ENCODE results near the gene TBX18. TPM values are rescaled to one million over a fixed set of nuclear protein-coding genes. Genes with fewer than 3 reads are reported as not detected.

Gene TBX18
- total RNA-seq, 1 experiment from 2014 or later: 0.15 TPM

- Mint-ChIP-seq H3K4me1 (no peaks in the 10 kb centered on the region), H3K9me3 (no peaks in the 10 kb centered on the region), H3K36me3 (no peaks in the 10 kb centered on the region), H3K27ac (no peak overlapping the region), H3K4me3 (no peak overlapping the region), H3K27me3 (ENCODE audit: low read depth) (no peaks in the 10 kb centered on the region)
- TF ChIP-seq ATF6 (CRISPR knock-in tag; IDR thresholded peaks at IDR 0.05) (no peak), SP1 (CRISPR knock-in tag; conservative IDR thresholded peaks at IDR 0.05) (no peak), ZNF281 (CRISPR knock-in tag; IDR thresholded peaks at IDR 0.05) (no peak), SMAD4 (CRISPR knock-in tag; IDR thresholded peaks at IDR 0.05) (no peak), E2F4 (CRISPR knock-in tag; IDR thresholded peaks at IDR 0.05; ENCODE audit: borderline replicate concordance, low read depth) (no peak), RORB (CRISPR knock-in tag; IDR thresholded peaks at IDR 0.05) (no peak), TP53 (CRISPR knock-in tag; IDR thresholded peaks at IDR 0.05) (no peak), MYBL2 (CRISPR knock-in tag; IDR thresholded peaks at IDR 0.05) (no peak), HMGXB4 (CRISPR knock-in tag; IDR thresholded peaks at IDR 0.05) (no peak), CTCF (IDR thresholded peaks at IDR 0.05) (no peak), ELF4 (CRISPR knock-in tag; IDR thresholded peaks at IDR 0.05; ENCODE audit: low read depth) (no peak), ARID4B (CRISPR knock-in tag; IDR thresholded peaks at IDR 0.05; ENCODE audit: borderline replicate concordance) (no peak), ZSCAN18 (CRISPR knock-in tag; IDR thresholded peaks at IDR 0.05) (no peak), PREB (CRISPR knock-in tag; IDR thresholded peaks at IDR 0.05; ENCODE audit: borderline replicate concordance) (no peak), SOX15 (CRISPR knock-in tag; IDR thresholded peaks at IDR 0.05) (no peak), ESRRA (CRISPR knock-in tag; IDR thresholded peaks at IDR 0.05; ENCODE audit: borderline replicate concordance) (no peak), FOXP1 (CRISPR knock-in tag; IDR thresholded peaks at IDR 0.05; ENCODE audit: borderline replicate concordance) (no peak), SMAD3 (CRISPR knock-in tag; IDR thresholded peaks at IDR 0.05; ENCODE audit: borderline replicate concordance) (no peak)
- no peak for DNase-seq (ENCODE audit: low spot score)
- ATAC-seq: no peak
- CTCF ChIA-PET: no interaction called here
- POLR2A ChIA-PET: no interaction called here
Observed at GRCh38 chr6:84731401-84731800, 33.0 kb downstream of the TBX18 start.

Measured in WTC11 (cell line).